B cell (primary cell): ENCODE data around the gene LSS. TPM values are rescaled to one million over a fixed set of nuclear protein-coding genes. Genes with fewer than 3 reads are reported as not detected.
"Not testable (repeated sequence)": the region's sequence is repeated elsewhere in the genome, so short reads cannot be mapped to it uniquely, and the experiment has no call there.

Experiments
- ATAC-seq: fragments of 200-7000 bp; cut with Tn5 transposase; one replicate; pipeline ENCODE4 v1.10.0; 2021; ENCODE audit warnings: low read depth, mild to moderate bottlenecking, moderate number of reproducible peaks, moderate library complexity
- CTCF ChIA-PET: fragments of 350-600 bp; sonication (Branson Sonifier 250); formaldehyde crosslinking; loops from one replicate; lab custom pipeline; 2021; ENCODE audit warnings: antibody characterized with exemption, inconsistent platforms; lab: Charles Lee
- POLR2A ChIA-PET: fragments of 350-600 bp; sonication (Branson Sonifier 250); formaldehyde crosslinking; loops from one replicate; lab custom pipeline; 2021; ENCODE audit warnings: antibody characterized with exemption; lab: Charles Lee
- DNase-seq: peaks from one replicate; pipeline ENCODE4 v3.0.0; 2013
- H2AFZ ChIP-seq: 2 replicates; pipeline ENCODE4 v1.6.1; 2012; ENCODE audit warnings: mild to moderate bottlenecking, low read depth, low read length; ENCODE audit not compliant: insufficient read depth, poor library complexity, severe bottlenecking
- H3K27ac ChIP-seq, 2 donors: 1 replicate in 1 of 2; 2 replicates in 1 of 2; pipeline ENCODE4 v1.5.1; 2012 to 2013; ENCODE audit warnings: low read length in 2 of 2, mild to moderate bottlenecking in 2 of 2, moderate library complexity in 1 of 2
- H3K27me3 ChIP-seq, 4 experiments: fragments of 200-600 bp in 1 of 4; sonication (generic) in 1 of 4; replicated peaks in 1 of 4; 1 replicate in 2 of 4; 2 replicates in 2 of 4; pipeline versions ENCODE4 v1.6.1 to v1.7.0; 2013 to 2016; ENCODE audit warnings: low read length in 3 of 4, mild to moderate bottlenecking in 2 of 4, mixed read lengths in 1 of 4, moderate library complexity in 1 of 4; ENCODE audit not compliant: insufficient read depth in 4 of 4, control insufficient read depth in 3 of 4; ENCODE audit errors: control extremely low read depth in 1 of 4
- H3K36me3 ChIP-seq, 2 experiments: replicated peaks in 1 of 2; 1 replicate in 1 of 2; 2 replicates in 1 of 2; pipeline versions ENCODE4 v1.6.1 to v1.7.1; 2013; ENCODE audit warnings: low read length in 1 of 2; ENCODE audit not compliant: insufficient read depth in 2 of 2, control insufficient read depth in 1 of 2; ENCODE audit errors: control extremely low read depth in 1 of 2, extremely low read depth in 1 of 2
- H3K4me1 ChIP-seq, 2 donors: fragments of 200-600 bp in 1 of 2; sonication (generic) in 1 of 2; 1 replicate in 1 of 2; 2 replicates in 1 of 2; pipeline versions ENCODE4 v1.5.1 to v1.6.1; 2013 to 2017; ENCODE audit warnings: low read length in 2 of 2; ENCODE audit not compliant: control insufficient read depth in 2 of 2, insufficient read depth in 2 of 2
- H3K4me2 ChIP-seq: replicated peaks from 2 replicates; pipeline ENCODE3; 2012; ENCODE audit warnings: mild to moderate bottlenecking, low read depth, low read length; ENCODE audit not compliant: poor library complexity, severe bottlenecking
- H3K4me3 ChIP-seq, 5 experiments: fragments of 200-600 bp in 1 of 5; sonication (generic) in 1 of 5; 1 replicate in 3 of 5; 2 replicates in 2 of 5; pipeline versions ENCODE4 v1.5.1 to v1.7.0; 2011 to 2016; ENCODE audit warnings: low read length in 4 of 5, mild to moderate bottlenecking in 4 of 5, low read depth in 2 of 5, control low read depth in 1 of 5, moderate library complexity in 1 of 5; ENCODE audit not compliant: insufficient read depth in 1 of 5; ENCODE audit errors: control extremely low read depth in 1 of 5, extremely low read depth in 1 of 5
- H3K79me2 ChIP-seq: fragments of 200-600 bp; sonication (generic); one replicate; pipeline ENCODE4 v1.6.0; 2016; ENCODE audit warnings: low read length; ENCODE audit not compliant: control insufficient read depth, insufficient read depth
- H3K9ac ChIP-seq: fragments of 200-600 bp; sonication (generic); 2 replicates; pipeline ENCODE4 v1.6.1; 2017; ENCODE audit warnings: mild to moderate bottlenecking, low read length, moderate library complexity
- H3K9me3 ChIP-seq, 3 donors: one replicate each; pipeline versions ENCODE4 v1.6.1 to v1.7.1; 2013; ENCODE audit warnings: low read length in 2 of 3; ENCODE audit not compliant: control insufficient read depth in 2 of 3, insufficient read depth in 1 of 3; ENCODE audit errors: control extremely low read depth in 1 of 3
- H4K20me1 ChIP-seq: 2 replicates; pipeline ENCODE4 v1.6.0; 2012; ENCODE audit warnings: mild to moderate bottlenecking, low read length; ENCODE audit not compliant: insufficient read depth, control insufficient read depth, poor library complexity, severe bottlenecking
- H3K27ac Mint-ChIP-seq: one replicate; pipeline ENCODE4 v1.8.0; 2021; ENCODE audit warnings: mixed read lengths
- H3K27me3 Mint-ChIP-seq: one replicate; pipeline ENCODE4 v1.8.0; 2021; ENCODE audit warnings: mixed read lengths
- H3K4me1 Mint-ChIP-seq: one replicate; pipeline ENCODE4 v1.8.0; 2021; ENCODE audit warnings: mixed read lengths
- H3K4me3 Mint-ChIP-seq: one replicate; pipeline ENCODE4 v1.8.0; 2021; ENCODE audit warnings: mixed read lengths
- H3K9me3 Mint-ChIP-seq: one replicate; pipeline ENCODE4 v1.8.0; 2022; ENCODE audit warnings: mixed read lengths; ENCODE audit not compliant: insufficient read depth
- EZH2 ChIP-seq: IDR thresholded peaks from 2 replicates; pipeline ENCODE4 v1.6.1; 2012; ENCODE audit warnings: borderline replicate concordance, low read depth, mild to moderate bottlenecking, moderate library complexity, low read length; ENCODE audit not compliant: insufficient read depth, poor library complexity, severe bottlenecking
- WGBS: methylation state at CpG from one replicate; pipeline ENCODE4 v1.1.5; 2013; ENCODE audit warnings: missing lambda C conversion rate; ENCODE audit not compliant: insufficient coverage; 5-methylcytosine and 5-hydroxymethylcytosine counted together
- intact Hi-C: fragments of 100-400 bp; cut with micrococcal nuclease; formaldehyde crosslinking; loops from one replicate; pipeline ENCODE4 v1.10.0; 2022
- polyA plus RNA-seq: library from polyadenylated mRNA; depleted of rRNA; stranded (reverse); fragments of >200 nt; gene quantifications from 2 replicates; pipeline ENCODE4 v1.2.3, GENCODE V29; 2012
- total RNA-seq, 2 donors: library from RNA; stranded (reverse); fragments of 120-200 nt in 1 of 2; gene quantifications; 1 replicate in 1 of 2; 2 replicates in 1 of 2; pipeline versions ENCODE4 v1.2.3 to v1.2.4, GENCODE V29; 2013 to 2022
- TF ChIP-seq, protein P1 (sequence below): fragments of 200-600 bp; IDR thresholded peaks from one replicate; pipeline ENCODE4 v1.8.0; 2022; ENCODE audit warnings: antibody characterized with exemption, mild to moderate bottlenecking

The LSS gene
- total and polyA plus RNA-seq, 2 donors (not counting 1 experiment from before 2014, with no cell fraction given), result 30.2 to 58.1 TPM

DNA sequence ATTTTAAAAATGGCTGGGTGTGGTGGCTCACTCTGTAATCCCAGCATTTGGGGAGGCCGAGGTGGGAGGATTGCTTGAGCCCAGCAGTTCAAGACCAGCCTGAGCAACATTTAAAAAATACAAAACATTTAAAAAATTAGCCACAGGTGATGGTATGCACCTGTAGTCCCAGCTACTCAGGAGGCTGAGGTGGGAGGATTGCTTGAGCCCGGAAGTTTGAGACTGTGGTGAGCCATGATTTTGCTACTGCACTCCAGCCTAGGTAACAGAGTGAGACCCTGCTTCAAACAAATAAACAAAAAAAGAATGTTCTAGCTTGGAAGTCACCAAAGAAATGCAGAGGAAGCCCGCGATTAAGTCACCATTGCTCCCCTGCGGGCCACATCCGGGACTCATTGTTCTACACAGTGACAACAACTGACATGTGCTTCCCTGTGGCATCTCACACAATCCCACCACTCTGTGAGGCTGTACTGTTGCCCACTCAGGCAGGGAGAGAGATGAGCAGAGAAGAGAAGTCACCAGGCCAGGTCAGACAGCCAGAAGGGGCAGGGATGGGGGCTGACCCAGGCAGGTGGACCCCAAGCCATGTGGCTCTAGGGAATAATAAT lies 25.9 kb downstream of the LSS start:
- no peaks in the 10 kb centered on the region for H3K9me3 Mint-ChIP-seq
- Histone ChIP-seq H3K9me3 (no peaks in the 10 kb centered on the region), H3K36me3 (peaks cover 1 to 9% of the 10 kb centered on the region in 2 experiments), H3K4me2 (no peak overlapping the region), H3K9ac (no peak overlapping the region), H3K27ac (no peak overlapping the region), H4K20me1 (no peaks in the 10 kb centered on the region), H3K27me3 (no peaks in the 10 kb centered on the region), H3K4me3 (no peak overlapping the region), H2AFZ (no peak overlapping the region), H3K4me1 (no peaks in the 10 kb centered on the region), H3K79me2 (no peaks in the 10 kb centered on the region)
- H3K4me3 Mint-ChIP-seq, result no peak overlapping the region
- H3K27ac Mint-ChIP-seq, result no peak overlapping the region
- DNase-seq (no peak), ATAC-seq (no peak)
- 100% methylated on average over 4 of the region's 6 CpGs for WGBS
- H3K4me1 Mint-ChIP-seq, result no peaks in the 10 kb centered on the region
- intact Hi-C loops, result no loop called here
- no peaks in the 10 kb centered on the region for H3K27me3 Mint-ChIP-seq
- ChIA-PET CTCF (no interaction called here), POLR2A (no interaction called here)
- TF ChIP-seq, protein P1, sequence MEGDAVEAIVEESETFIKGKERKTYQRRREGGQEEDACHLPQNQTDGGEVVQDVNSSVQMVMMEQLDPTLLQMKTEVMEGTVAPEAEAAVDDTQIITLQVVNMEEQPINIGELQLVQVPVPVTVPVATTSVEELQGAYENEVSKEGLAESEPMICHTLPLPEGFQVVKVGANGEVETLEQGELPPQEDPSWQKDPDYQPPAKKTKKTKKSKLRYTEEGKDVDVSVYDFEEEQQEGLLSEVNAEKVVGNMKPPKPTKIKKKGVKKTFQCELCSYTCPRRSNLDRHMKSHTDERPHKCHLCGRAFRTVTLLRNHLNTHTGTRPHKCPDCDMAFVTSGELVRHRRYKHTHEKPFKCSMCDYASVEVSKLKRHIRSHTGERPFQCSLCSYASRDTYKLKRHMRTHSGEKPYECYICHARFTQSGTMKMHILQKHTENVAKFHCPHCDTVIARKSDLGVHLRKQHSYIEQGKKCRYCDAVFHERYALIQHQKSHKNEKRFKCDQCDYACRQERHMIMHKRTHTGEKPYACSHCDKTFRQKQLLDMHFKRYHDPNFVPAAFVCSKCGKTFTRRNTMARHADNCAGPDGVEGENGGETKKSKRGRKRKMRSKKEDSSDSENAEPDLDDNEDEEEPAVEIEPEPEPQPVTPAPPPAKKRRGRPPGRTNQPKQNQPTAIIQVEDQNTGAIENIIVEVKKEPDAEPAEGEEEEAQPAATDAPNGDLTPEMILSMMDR, result no peak
- no peak for TF ChIP-seq EZH2

DNA sequence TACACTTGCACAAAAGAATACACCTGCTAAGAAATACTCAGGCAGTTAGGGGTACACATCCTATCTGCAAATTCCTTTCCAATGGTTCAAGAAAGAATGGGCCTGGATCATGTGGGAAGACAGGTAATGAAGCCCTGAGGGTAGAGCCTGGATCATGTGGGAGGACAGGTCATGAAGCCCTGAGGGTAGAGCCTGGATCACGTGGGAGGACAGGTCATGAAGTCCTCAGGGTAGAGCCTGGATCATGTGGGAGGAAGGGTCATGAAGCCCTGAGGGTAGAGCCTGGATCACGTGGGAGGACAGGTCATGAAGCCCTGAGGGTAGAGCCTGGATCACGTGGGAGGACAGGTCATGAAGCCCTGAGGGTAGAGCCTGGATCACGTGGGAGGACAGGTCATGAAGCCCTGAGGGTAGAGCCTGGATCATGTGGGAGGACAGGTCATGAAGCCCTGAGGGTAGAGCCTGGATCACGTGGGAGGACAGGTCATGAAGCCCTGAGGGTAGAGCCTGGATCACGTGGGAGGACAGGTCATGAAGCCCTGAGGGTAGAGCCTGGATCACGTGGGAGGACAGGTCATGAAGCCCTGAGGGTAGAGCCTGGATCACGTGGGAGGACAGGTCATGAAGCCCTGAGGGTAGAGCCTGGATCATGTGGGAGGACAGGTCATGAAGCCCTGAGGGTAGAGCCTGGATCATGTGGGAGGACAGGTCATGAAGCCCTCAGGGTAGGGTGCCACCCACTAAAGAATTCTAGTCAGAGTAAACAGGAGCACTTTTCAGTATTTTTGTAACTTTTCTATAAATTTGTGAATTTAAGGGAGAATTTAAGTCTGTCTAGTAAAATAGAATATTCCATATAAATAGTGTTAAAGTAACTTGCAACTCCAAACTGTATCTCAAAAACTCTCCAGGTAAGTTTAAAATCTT lies 27.4 kb downstream of the LSS start:
- H3K4me1 Mint-ChIP-seq, CTCF ChIA-PET, intact Hi-C loops, H3K27me3 ChIP-seq, H3K9ac ChIP-seq, H3K4me1 ChIP-seq, H4K20me1 ChIP-seq, H3K36me3 ChIP-seq, H3K4me2 ChIP-seq, POLR2A ChIA-PET, H3K4me3 Mint-ChIP-seq, H3K9me3 ChIP-seq, H3K79me2 ChIP-seq, H3K9me3 Mint-ChIP-seq, H3K27ac ChIP-seq, H3K4me3 ChIP-seq, H3K27me3 Mint-ChIP-seq, H3K27ac Mint-ChIP-seq, ATAC-seq, H2AFZ ChIP-seq, DNase-seq: not testable (repeated sequence)
- 88% methylated on average over 1 of the region's 8 CpGs for WGBS
